Measurements from ENCODE around the gene DGKI.

DGKI gene

GRCh38 chr7:137816696-137817320 lies 30.0 kb downstream of the DGKI start:
- no peaks in the 10 kb centered on the region for H3K79me2 ChIP-seq (ENCODE audit: low read length)
- no peak for TF ChIP-seq EZH2phosphoT487 (IDR thresholded peaks at IDR 0.05; ENCODE audit: low read depth)
- TF ChIP-seq, protein P1, sequence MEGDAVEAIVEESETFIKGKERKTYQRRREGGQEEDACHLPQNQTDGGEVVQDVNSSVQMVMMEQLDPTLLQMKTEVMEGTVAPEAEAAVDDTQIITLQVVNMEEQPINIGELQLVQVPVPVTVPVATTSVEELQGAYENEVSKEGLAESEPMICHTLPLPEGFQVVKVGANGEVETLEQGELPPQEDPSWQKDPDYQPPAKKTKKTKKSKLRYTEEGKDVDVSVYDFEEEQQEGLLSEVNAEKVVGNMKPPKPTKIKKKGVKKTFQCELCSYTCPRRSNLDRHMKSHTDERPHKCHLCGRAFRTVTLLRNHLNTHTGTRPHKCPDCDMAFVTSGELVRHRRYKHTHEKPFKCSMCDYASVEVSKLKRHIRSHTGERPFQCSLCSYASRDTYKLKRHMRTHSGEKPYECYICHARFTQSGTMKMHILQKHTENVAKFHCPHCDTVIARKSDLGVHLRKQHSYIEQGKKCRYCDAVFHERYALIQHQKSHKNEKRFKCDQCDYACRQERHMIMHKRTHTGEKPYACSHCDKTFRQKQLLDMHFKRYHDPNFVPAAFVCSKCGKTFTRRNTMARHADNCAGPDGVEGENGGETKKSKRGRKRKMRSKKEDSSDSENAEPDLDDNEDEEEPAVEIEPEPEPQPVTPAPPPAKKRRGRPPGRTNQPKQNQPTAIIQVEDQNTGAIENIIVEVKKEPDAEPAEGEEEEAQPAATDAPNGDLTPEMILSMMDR (IDR thresholded peaks at IDR 0.05; ENCODE audit: low read depth, low read length): peak; percentile 64
- H3K4me2 ChIP-seq (ENCODE audit: low read length): no peak overlapping the region
- no peaks in the 10 kb centered on the region for H4K20me1 ChIP-seq (ENCODE audit: insufficient read depth, low read length)
- H3K27me3 ChIP-seq (ENCODE audit: low read depth, low read length): no peaks in the 10 kb centered on the region
- H3K27ac ChIP-seq (ENCODE audit: low read length): no peak overlapping the region
- peaks cover 42% of the 10 kb centered on the region for H3K4me1 ChIP-seq (ENCODE audit: low read length)
- no peaks in the 10 kb centered on the region for H3K36me3 ChIP-seq (replicated peaks; ENCODE audit: low read depth, low read length)
- no peak overlapping the region for H3K4me3 ChIP-seq (ENCODE audit: low read length)
- no peaks in the 10 kb centered on the region for H3K9me3 ChIP-seq (ENCODE audit: insufficient read depth, low read length)
- no peak overlapping the region for H2AFZ ChIP-seq (ENCODE audit: low read depth, low read length)
- no peak overlapping the region for H3K9ac ChIP-seq (ENCODE audit: low read length)

GRCh38 chr7:137813541-137813940 lies 33.2 kb downstream of the DGKI start:
- Histone ChIP-seq H3K27me3 (ENCODE audit: low read depth, low read length) (no peaks in the 10 kb centered on the region), H3K36me3 (replicated peaks; ENCODE audit: low read depth, low read length) (no peaks in the 10 kb centered on the region), H2AFZ (ENCODE audit: low read depth, low read length) (no peak overlapping the region), H3K9ac (ENCODE audit: low read length) (no peak overlapping the region), H3K79me2 (ENCODE audit: low read length) (no peaks in the 10 kb centered on the region), H3K4me1 (ENCODE audit: low read length) (peaks cover 43% of the 10 kb centered on the region), H3K9me3 (ENCODE audit: insufficient read depth, low read length) (no peaks in the 10 kb centered on the region), H3K4me2 (ENCODE audit: low read length) (no peak overlapping the region), H3K4me3 (ENCODE audit: low read length) (no peak overlapping the region), H4K20me1 (ENCODE audit: insufficient read depth, low read length) (no peaks in the 10 kb centered on the region), H3K27ac (ENCODE audit: low read length) (no peak overlapping the region)
- no peak for TF ChIP-seq EZH2phosphoT487 (IDR thresholded peaks at IDR 0.05; ENCODE audit: low read depth)
- TF ChIP-seq, protein P1 (IDR thresholded peaks at IDR 0.05; ENCODE audit: low read depth, low read length): no peak

DNA sequence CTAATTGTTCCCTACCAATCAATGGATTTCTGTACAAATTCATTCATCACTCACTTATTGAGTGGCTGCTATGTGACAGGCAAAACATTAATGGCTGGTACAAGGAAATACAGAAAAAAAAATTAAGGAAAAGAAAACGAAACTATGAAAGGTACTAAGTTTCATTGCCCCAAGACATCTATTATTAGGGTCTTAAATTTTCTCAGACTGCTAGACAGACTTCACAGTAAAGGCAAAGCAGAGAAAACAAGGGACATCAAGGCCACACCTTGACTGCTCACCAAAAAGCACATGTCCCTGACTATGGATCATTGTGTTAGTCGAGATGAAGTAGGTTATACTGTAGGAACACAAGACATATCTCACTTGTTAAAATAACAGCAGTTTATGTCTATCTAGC lies 36.5 kb downstream of the DGKI start:
- Histone ChIP-seq H3K79me2 (ENCODE audit: low read length) (no peaks in the 10 kb centered on the region), H3K4me1 (ENCODE audit: low read length) (peaks cover 44% of the 10 kb centered on the region), H3K4me3 (ENCODE audit: low read length) (no peak overlapping the region), H3K4me2 (ENCODE audit: low read length) (peak overlapping the region; percentile 33; the same call in 1 of the 2 replicates), H4K20me1 (ENCODE audit: insufficient read depth, low read length) (no peaks in the 10 kb centered on the region), H3K9ac (ENCODE audit: low read length) (no peak overlapping the region), H3K9me3 (ENCODE audit: insufficient read depth, low read length) (no peaks in the 10 kb centered on the region), H2AFZ (ENCODE audit: low read depth, low read length) (no peak overlapping the region), H3K27me3 (ENCODE audit: low read depth, low read length) (no peaks in the 10 kb centered on the region), H3K36me3 (replicated peaks; ENCODE audit: low read depth, low read length) (no peaks in the 10 kb centered on the region), H3K27ac (ENCODE audit: low read length) (no peak overlapping the region)
- TF ChIP-seq EZH2phosphoT487 (IDR thresholded peaks at IDR 0.05; ENCODE audit: low read depth): no peak
- TF ChIP-seq, protein P1 (IDR thresholded peaks at IDR 0.05; ENCODE audit: low read depth, low read length): no peak

DNA sequence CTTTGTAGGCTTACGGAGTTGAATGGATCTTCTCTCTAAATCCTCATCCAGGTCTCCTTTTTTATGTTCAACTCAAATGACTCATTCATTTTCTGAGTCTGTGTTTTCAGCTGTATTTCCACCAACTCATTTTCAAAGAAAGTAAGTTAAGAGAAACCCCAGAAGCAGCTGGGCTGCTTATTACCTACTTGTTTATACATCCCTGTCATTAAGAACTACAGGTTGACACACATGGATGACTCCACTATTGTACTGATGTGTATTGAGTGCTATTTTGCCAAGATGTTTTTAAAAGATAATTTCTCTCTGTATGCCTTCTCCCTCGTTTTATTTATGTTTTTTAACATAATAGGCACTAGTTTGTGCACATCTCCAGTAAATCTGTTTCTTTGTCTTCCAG lies 41.9 kb downstream of the DGKI start:
- H4K20me1 ChIP-seq (ENCODE audit: insufficient read depth, low read length): no peaks in the 10 kb centered on the region
- no peaks in the 10 kb centered on the region for H3K79me2 ChIP-seq (ENCODE audit: low read length)
- peaks cover 54% of the 10 kb centered on the region for H3K4me1 ChIP-seq (ENCODE audit: low read length)
- no peak overlapping the region for H3K9ac ChIP-seq (ENCODE audit: low read length)
- H3K27me3 ChIP-seq (ENCODE audit: low read depth, low read length): no peaks in the 10 kb centered on the region
- H3K36me3 ChIP-seq (replicated peaks; ENCODE audit: low read depth, low read length): peaks cover 6% of the 10 kb centered on the region
- peak overlapping the region; percentile 30 for H3K4me2 ChIP-seq (ENCODE audit: low read length)
- H2AFZ ChIP-seq (ENCODE audit: low read depth, low read length): no peak overlapping the region
- no peak overlapping the region for H3K4me3 ChIP-seq (ENCODE audit: low read length)
- peaks cover 3% of the 10 kb centered on the region; the same call in 1 of the 2 replicates for H3K9me3 ChIP-seq (ENCODE audit: insufficient read depth, low read length)
- no peak overlapping the region for H3K27ac ChIP-seq (ENCODE audit: low read length)
- TF ChIP-seq, protein P1 (IDR thresholded peaks at IDR 0.05; ENCODE audit: low read depth, low read length): no peak
- TF ChIP-seq EZH2phosphoT487 (IDR thresholded peaks at IDR 0.05; ENCODE audit: low read depth): no peak
